ENCODE data around the gene SPAG7. TPM values are rescaled to one million over a fixed set of nuclear protein-coding genes. Genes with fewer than 3 reads are reported as not detected.
"Not testable (repeated sequence)": the region's sequence is repeated elsewhere in the genome, so short reads cannot be mapped to it uniquely, and the experiment has no call there.

Gene SPAG7
- total RNA-seq, 1 donor from 2014 or later = 66.4 TPM

DNA sequence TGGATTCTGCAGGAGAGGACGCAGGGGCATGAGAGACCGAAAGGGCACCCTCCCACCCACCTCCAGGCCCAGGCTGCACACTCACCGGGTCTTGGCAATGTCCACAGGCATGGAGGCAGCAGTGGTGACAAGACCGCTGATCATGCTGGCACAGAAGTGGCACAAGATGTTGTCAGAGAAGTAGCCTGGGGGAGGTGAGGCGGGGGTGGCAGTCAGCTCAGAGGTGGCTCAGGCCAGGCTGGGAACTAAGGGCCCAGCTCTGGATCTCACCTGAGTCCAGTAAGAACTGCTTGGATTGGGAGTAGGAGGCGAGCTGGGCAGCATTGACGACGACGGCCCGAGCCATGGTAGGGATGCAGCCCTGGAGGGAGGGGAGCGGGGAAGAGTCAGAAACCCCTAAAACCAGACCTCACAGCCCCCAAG is 29.5 kb downstream of the SPAG7 start:
- DNase-seq (ENCODE audit: low spot score) = no peak

DNA sequence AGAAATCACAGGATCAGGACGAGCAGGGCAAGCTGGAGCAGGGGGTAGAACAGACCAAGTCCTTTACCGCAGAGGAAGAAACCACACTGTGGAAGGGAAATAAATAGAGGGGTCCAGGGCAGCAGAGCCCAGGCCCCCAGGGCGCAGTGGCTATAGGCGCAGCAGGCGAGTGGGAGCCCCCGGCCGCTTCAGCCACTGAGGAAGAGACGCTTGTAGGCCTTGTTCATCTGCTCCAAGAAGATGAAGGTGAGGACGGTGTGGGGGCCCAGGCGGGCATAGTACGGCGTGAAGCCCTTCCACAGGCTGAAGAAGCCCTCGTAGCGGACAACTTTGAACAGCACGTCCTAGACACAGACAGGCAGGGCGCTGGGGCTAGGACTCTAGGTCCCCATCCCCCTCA is 30.1 kb downstream of the SPAG7 start:
- no peak for DNase-seq (ENCODE audit: low spot score)

DNA sequence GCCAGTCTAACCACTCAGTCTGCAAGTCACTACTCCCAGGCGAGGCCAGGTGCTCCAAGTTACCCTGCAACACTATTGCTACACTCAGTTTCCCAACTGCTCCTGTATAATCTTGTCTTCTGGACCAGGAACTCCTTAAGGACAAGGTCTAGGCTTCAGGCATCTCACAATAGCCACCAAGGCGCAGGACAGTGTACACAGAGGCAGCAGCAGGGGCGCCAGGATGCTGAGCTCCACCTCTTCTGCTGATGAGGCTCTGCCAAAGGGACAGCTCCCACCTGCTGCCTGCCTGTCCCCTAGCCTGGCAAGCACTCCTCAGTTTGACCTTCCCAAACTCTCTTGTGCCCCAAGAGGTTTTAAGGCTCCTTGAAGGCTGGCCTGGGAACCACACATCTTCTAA is 31.2 kb downstream of the SPAG7 start:
- no peak for DNase-seq (ENCODE audit: low spot score)

DNA sequence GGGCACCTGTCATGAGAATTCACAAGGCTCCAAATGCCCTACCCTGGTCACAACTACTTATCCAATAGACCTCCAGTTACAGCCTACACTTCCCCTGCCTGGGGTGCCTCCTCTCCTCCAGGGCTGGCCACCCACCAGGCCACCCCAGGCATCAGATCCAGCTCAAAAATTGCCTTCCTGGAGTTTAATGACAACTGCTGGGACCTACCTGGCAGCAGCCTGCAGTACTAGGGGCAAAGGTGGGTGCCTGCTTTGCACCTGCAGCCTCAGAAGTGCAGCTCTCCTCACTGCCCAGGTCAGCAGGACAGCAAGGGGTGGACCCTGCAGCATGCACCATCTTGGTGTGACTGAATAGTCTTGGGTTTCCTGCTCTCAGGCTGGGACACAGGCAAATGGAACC is 32.0 kb downstream of the SPAG7 start:
- DNase-seq (ENCODE audit: low spot score) = no peak

DNA sequence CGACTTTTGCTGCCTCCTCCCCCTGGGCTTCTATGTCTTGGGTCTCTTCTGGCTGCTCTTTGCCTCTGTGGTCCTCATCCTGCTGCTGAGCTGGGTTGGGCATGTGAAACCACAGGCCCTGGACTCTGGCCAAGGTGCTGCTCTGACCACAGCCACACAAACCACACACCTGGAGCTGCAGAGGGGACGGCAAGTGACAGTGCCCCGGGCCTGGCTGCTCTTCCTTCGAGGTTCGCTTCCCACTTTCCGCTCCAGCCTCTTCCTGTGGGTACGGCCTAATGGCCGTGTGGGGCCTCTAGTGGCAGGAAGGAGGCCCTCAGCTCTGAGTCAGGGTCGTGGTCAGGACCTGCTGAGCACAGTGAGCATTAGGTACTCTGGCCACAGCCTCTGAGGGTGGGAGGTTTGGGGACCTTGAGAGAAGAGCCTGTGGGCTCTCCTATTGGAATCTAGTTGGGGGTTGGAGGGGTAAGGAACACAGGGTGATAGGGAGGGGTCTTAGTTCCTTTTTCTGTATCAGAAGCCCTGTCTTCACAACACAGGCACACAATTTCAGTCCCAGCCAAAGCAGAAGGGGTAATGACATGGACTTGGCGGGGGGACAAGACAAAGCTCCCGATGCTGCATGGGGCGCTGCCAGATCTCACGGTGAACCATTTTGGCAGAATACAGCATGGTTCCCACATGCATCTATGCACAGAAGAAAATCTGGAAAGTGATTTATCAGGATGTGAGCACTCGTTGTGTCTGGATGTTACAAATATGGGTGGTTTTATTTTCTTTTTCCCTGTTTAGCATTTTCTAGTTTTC is 33.2 kb downstream of the SPAG7 start:
- no peak for DNase-seq (ENCODE audit: low spot score)

DNA sequence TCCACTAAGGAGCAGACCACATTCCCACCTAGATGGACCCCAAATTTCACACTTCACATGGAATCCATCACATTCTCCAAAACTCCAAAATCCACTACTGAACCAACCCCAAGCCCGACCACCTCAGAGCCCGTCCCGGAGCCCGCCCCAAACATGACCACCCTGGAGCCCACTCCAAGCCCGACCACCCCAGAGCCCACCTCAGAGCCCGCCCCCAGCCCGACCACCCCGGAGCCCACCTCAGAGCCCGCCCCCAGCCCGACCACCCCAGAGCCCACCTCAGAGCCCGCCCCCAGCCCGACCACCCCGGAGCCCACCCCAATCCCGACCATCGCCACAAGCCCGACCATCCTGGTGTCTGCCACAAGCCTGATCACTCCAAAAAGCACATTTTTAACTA is 34.0 kb downstream of the SPAG7 start:
- DNase-seq (ENCODE audit: low spot score) = no peak

DNA sequence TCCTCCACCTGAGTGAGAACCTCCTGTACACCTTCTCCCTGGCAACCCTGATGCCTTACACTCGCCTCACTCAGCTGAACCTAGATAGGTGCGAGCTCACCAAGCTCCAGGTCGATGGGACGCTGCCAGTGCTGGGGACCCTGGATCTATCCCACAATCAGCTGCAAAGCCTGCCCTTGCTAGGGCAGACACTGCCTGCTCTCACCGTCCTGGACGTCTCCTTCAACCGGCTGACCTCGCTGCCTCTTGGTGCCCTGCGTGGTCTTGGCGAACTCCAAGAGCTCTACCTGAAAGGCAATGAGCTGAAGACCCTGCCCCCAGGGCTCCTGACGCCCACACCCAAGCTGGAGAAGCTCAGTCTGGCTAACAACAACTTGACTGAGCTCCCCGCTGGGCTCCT is 34.9 kb downstream of the SPAG7 start:
- DNase-seq (ENCODE audit: low spot score) = no peak

DNA sequence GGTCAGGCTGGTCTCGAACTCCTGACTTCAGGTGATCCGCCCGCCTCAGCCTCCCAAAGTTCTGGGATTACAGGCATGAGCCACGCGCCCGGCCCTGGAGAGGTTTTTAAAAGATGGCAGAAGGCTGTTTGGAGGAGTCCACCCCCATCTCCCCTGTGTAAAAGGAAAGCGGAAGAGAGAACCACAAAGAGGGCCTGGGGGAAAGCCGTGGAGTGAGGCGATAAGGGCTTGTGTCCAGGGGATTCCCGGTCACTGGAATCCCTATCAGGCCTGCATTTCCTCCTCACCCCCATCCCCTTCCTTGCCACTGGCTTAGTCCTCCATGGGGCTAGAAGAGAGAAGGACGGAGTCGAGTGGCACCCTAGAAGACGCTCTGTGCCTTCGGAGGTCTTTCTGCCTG is 35.7 kb downstream of the SPAG7 start, which contains the start of gene GP1BA:
Gene GP1BA (plus strand): TSS at position 315 of the 400 bp plus-strand sequence. CDS start 328 bp downstream, outside the sequence.
- no peak for DNase-seq (ENCODE audit: low spot score)

DNA sequence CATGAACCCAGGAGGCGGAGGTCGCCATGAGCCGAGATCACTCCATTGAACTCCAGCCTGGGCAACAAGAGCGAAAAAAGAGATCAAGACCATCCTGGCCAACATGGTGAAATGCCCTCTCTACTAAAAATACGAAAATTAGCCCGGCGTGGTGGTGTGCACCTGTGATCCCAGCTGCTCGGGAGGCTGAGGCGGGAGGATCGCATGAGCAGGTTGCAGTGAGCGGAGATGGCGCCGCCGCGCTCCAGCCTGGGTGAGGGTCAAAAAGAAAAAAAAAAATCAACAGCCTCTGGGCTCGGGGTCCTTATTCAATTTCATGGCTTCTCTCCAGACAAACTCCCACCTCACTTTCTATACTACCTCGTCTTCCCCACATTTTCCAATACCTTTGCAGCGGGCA is 38.7 kb downstream of the SPAG7 start:
- DNase-seq (ENCODE audit: low spot score) = no peak

DNA sequence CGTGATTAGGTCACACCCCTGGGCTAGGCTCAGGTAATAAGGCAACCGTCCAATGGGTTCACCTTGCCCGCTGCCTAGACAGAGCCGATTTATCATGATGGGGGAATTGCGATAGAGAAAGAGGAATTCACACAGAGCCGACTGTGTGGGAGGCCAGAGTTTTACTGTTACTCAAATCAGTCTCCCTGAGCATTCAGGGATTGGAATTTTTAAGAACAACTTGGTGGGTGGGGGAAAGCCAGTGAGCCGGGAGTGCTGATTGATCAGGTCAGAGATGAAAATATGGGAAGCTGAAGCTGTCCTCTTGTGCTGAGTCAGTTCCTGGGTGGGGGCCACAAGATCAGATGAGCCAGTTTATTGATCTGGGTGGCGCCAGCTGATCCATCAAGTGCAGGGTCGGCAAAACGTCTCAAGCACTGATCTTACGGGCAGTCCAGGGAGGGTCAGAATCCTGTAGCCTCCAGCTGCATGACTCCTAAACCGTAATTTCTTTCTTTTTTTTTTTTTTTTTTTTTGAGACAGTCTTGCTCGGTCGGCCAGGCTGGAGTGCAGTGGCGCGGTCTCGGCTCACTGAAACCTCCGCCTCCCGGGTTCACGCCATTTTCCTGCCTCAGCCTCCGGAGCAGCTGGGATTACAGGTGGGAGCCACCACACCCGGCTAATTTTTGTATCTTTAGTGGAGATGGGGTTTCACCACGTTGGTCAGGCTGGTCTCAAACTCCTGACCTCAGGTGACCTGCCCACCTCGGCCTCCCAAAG is 40.9 kb downstream of the SPAG7 start:
- DNase-seq (ENCODE audit: low spot score) = not testable (repeated sequence)

DNA sequence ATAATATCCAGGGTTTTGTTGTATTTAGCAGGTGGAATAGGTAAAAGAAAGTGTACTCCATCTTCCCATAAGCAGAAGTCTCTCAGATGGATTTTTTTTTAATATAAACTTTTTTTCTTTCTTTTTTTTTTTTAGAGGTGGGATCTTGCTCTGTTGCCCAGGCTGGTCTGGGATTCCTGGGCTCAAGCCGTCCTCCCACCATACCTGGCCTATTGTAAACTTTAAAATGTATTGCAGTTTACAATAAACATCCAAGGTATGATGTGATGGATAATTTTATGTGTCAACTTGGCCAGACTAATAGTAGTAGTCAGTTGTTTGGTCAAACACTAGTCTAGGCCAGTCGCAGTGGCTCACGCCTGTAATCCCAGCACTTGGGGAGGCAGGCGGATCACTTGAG is 46.3 kb downstream of the SPAG7 start:
- no peak for DNase-seq (ENCODE audit: low spot score)

DNA sequence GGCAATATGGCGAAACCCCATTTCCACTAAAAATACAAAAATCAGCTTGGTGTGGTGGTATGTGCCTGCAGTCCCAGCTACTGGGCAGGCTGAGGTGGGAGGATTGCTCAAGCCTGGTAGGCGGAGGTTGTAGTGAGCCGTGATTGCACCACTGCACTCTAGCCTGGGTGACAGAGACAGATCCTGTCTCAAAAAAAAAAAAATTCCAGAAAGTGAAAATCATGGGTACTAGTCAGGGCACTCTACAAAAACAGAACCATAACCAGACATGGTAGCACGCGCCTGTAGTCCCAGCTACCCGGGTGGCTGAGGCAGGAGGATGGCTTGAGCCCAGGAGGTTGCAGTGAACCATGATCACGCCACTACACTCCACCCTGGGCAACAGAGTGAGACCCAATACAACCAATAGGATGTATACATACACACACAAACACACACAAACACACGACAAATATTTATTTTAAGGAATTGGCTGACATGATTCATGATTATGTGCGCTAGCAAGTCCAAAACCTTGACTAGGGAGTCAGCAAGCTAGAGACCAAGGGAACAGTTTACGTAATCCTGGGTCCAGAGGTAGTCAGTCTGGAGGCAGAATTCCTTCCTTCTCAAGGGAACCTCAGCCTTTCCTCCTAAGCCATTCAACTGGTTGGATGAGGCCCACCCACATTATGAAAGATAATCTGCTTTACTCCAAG is 47.1 kb downstream of the SPAG7 start:
- no peak for DNase-seq (ENCODE audit: low spot score)

DNA sequence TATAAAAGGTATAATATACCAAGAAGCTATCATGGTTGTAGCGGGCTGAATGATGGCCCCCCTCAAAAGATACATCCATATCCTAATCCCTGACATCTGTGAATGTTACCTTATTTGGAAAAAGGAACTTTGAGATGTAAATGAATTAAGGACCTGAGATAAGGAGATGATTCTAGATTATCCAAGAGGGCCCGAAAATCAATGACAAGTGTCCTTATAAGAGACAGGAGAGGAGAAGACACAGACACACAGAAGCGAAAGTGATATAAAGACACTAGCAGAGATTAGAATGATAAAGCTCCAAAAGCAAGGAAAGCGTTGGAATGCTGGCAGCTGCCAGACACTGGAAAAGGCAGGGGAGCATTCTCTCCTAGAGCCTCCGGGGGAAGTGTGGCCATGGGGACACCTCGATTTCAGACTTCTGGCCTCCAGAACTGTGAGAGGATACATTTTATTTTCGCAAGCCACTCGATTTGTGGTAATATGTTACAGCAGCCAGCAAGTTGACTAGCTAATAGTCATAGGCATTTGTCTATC is 48.0 kb downstream of the SPAG7 start:
- DNase-seq (ENCODE audit: low spot score) = no peak

DNA sequence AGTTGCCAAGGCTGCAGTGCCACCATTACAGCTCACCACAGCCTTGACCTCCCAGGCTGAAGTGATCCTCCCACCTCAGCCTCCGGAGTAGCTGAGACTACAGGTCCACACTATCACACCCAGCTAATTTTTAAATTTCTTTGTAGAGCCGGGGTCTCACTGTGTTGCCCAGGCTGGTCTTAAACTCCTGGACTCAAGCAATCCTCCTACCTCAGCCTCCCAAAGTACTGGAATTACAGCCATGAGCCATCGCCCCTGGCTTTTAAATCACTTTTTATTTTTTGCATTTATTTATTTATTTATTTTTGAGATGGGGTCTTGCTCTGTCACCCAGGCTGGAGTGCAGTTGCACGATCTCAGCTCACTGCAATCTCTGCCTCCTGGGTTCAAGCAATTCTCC is 53.1 kb downstream of the SPAG7 start:
- DNase-seq (ENCODE audit: low spot score) = not testable (repeated sequence)

DNA sequence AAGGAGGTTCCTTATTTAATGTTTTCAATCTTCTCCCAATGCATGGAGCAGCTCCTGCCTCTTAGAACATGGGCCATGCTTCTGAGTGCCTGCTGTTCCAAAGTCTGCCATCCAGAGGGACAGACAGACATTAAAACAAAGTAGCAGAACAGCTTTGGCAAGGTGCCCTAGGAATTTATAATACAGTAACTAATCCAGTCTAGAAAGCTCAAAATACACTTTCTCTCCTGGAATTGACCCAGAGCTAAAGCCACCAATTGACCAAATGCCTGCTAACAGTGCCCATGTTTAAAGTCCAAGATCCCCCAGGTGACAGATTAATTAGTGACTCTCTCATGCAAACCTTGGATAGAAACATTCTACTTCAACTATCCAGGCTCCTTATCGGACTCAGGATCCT is 53.6 kb downstream of the SPAG7 start:
- DNase-seq (ENCODE audit: low spot score) = no peak

Other genes starting within 250 kb of the SPAG7 start
- 19.5 TPM for gene MED11, start 236.4 kb downstream of the SPAG7 start, total RNA-seq
- 1.7 TPM for gene ZMYND15, start 228.0 kb downstream of the SPAG7 start, total RNA-seq
- gene CXCL16, start 227.9 kb downstream of the SPAG7 start, total RNA-seq = 26.8 TPM
- not detected for gene TM4SF5, start 195.9 kb downstream of the SPAG7 start, total RNA-seq
- gene VMO1, start 181.5 kb downstream of the SPAG7 start, total RNA-seq = 0.89 TPM
- not detected for gene GLTPD2, start 178.9 kb downstream of the SPAG7 start, total RNA-seq
- gene PSMB6, start 171.7 kb downstream of the SPAG7 start, total RNA-seq = 97.9 TPM
- 59.1 TPM for gene PLD2, start 160.7 kb downstream of the SPAG7 start, total RNA-seq
- 119 TPM for gene MINK1, start 134.5 kb downstream of the SPAG7 start, total RNA-seq
- 4.6 TPM for gene C17orf107, start 68.3 kb downstream of the SPAG7 start, total RNA-seq
- gene CHRNE, start 64.7 kb downstream of the SPAG7 start, total RNA-seq = 1.2 TPM
- gene GP1BA, start 35.5 kb downstream of the SPAG7 start, total RNA-seq = not detected
- 62.0 TPM for gene SLC25A11, start 27.8 kb downstream of the SPAG7 start, total RNA-seq
- 129 TPM for gene RNF167, start 27.5 kb downstream of the SPAG7 start, total RNA-seq
- gene PFN1, start 19.3 kb downstream of the SPAG7 start, total RNA-seq = 598 TPM
- 6.2 TPM for gene ENO3, start 16.7 kb downstream of the SPAG7 start, total RNA-seq
- 86.0 TPM for gene CAMTA2, start 19.9 kb upstream of the SPAG7 start, total RNA-seq
- gene INCA1, start 29.7 kb upstream of the SPAG7 start, total RNA-seq = 1.1 TPM
- 141 TPM for gene KIF1C, start 30.1 kb upstream of the SPAG7 start, total RNA-seq
- 2.5 TPM for gene SLC52A1, start 67.6 kb upstream of the SPAG7 start, total RNA-seq
- 9.1 TPM for gene ZFP3, start 110.7 kb upstream of the SPAG7 start, total RNA-seq
- gene ZNF232, start 144.1 kb upstream of the SPAG7 start, total RNA-seq = 5.9 TPM
- gene USP6, start 148.2 kb upstream of the SPAG7 start, total RNA-seq = 0.08 TPM
- 13.5 TPM for gene ZNF594, start 224.1 kb upstream of the SPAG7 start, total RNA-seq